Activated CD8-positive, alpha-beta memory T cell treated with anti-CD3 and anti-CD28 coated beads, Interleukin-2, amount 10 ng/mL, durations not matched to agents 7 days and 5 days (primary cell): ENCODE results near the gene ZNF587. TPM values are rescaled to one million over a fixed set of nuclear protein-coding genes. Genes with fewer than 3 reads are reported as not detected.
"Not testable (repeated sequence)": the region's sequence is repeated elsewhere in the genome, so short reads cannot be mapped to it uniquely, and the experiment has no call there.

Experiments
- ATAC-seq: fragments of 150-1000 bp; cut with Tn5 transposase; one replicate; pipeline ENCODE4 v1.10.0; 2021; ENCODE audit warnings: moderate library complexity
- CTCF ChIA-PET: fragments of 350-600 bp; sonication (Branson Sonifier 250); formaldehyde crosslinking; loops from one replicate; lab custom pipeline; 2021; ENCODE audit warnings: antibody characterized with exemption; lab: Charles Lee
- DNase-seq: peaks from one replicate; pipeline ENCODE4 v3.0.0-alpha.2; 2020
- H3K27ac Mint-ChIP-seq: one replicate; pipeline ENCODE4 v1.8.0; 2021; ENCODE audit warnings: mild to moderate bottlenecking, mixed read lengths
- H3K27me3 Mint-ChIP-seq: one replicate; pipeline ENCODE4 v1.8.0; 2021; ENCODE audit warnings: mixed read lengths
- H3K36me3 Mint-ChIP-seq: one replicate; pipeline ENCODE4 v1.8.0; 2021; ENCODE audit warnings: mild to moderate bottlenecking, mixed read lengths
- H3K4me1 Mint-ChIP-seq: one replicate; pipeline ENCODE4 v1.8.0; 2021; ENCODE audit warnings: mixed read lengths
- H3K4me3 Mint-ChIP-seq: one replicate; pipeline ENCODE4 v1.8.0; 2021; ENCODE audit warnings: mild to moderate bottlenecking, moderate library complexity, mixed read lengths
- H3K9me3 Mint-ChIP-seq: one replicate; pipeline ENCODE4 v1.8.0; 2022; ENCODE audit warnings: low read depth, mixed read lengths
- total RNA-seq, 2 experiments: library from RNA; stranded (reverse); gene quantifications; one replicate each; pipeline ENCODE4 v1.2.3, GENCODE V29; 2021

Gene ZNF587
- total RNA-seq, 2 experiments from 2014 or later: 30.8 to 41.2 TPM

DNA sequence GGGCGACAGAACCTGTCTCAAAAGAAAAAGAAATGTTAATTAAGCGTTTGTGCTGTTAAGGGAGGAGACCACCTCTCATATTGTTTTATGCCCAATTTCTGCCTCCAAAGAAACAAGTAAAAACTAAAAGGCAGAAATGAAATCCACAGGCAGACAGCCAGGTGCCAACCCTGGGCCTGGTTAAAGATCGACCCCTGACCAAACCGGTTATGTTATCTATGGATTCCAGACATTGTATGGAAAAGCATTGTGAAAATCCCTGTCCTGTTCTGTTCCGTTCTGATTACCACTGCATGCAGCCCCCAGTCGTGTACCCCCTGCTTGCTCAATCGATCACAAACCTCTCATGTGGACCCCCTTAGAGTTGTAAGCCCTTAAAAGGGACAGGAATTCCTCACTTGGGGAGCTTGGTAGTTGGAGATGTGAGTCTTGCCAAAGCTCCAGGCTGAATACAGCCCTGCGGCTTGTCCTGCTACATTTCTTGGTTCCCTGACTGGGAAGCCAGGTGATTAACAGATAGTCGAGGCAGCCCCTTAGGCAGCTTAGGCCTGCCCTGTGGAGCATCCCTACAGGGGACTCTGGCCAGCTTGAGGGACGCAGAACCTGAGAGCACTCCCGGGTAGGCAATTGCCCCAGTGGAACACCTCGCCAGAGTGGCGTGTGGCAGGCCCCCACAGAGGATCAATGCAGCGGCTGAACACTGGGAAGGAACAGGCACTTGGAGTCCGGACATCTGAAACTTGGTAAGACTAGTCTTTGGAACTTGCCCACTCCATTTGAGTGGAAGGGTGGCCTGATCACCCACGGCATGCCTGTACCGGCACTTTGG lies 34.2 kb upstream of the ZNF587 start:
- ATAC-seq: no peak
- Mint-ChIP-seq H3K4me3 (peak overlapping the region; percentile 90), H3K9me3 (no peaks in the 10 kb centered on the region), H3K27ac (peak overlapping the region; percentile 88), H3K36me3 (peaks cover 17% of the 10 kb centered on the region), H3K27me3 (no peaks in the 10 kb centered on the region), H3K4me1 (peaks cover 47% of the 10 kb centered on the region)
- CTCF ChIA-PET: interaction anchor here (1.2 kb wide), 1 partner anchor 134 kb away, joined by 3 read pairs; the partner anchor contains the start of gene ZNF551
- DNase-seq: no peak

DNA sequence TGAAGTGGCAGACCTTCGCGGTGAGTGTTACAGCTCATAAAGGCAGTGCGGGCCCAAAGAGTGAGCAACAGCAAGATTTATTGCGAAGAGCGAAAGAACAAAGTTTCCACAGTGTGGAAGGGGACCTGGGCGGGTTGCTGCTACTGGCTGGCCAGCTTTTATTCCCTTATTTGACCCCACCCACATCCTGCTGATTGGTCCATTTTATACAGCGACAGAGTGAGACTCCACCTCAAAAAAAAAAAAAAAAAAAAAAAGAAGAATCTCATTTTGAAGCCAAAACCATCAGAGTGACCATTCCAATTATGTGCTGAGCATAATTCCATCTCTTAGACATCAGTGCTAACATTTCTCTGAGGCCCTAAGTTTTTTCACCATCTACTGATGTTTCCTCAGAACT lies 33.0 kb upstream of the ZNF587 start:
- Mint-ChIP-seq H3K27ac (no peak overlapping the region), H3K4me1 (peaks cover 56% of the 10 kb centered on the region), H3K4me3 (no peak overlapping the region), H3K27me3 (no peaks in the 10 kb centered on the region), H3K36me3 (peaks cover 14% of the 10 kb centered on the region), H3K9me3 (no peaks in the 10 kb centered on the region)
- CTCF ChIA-PET: interaction anchor here (0.7 kb wide), 1 partner anchor 53 kb away, joined by 4 read pairs; no protein-coding TSS in a partner anchor
- DNase-seq: no peak
- no peak for ATAC-seq

GRCh38 chr19:57817976-57818375 lies 31.7 kb upstream of the ZNF587 start:
- peaks cover 56% of the 10 kb centered on the region for H3K4me1 Mint-ChIP-seq
- no peak for DNase-seq
- no peak for ATAC-seq
- H3K4me3 Mint-ChIP-seq: no peak overlapping the region
- H3K27me3 Mint-ChIP-seq: no peaks in the 10 kb centered on the region
- CTCF ChIA-PET: no interaction called here
- H3K9me3 Mint-ChIP-seq: no peaks in the 10 kb centered on the region
- H3K27ac Mint-ChIP-seq: no peak overlapping the region
- peaks cover 15% of the 10 kb centered on the region for H3K36me3 Mint-ChIP-seq

DNA sequence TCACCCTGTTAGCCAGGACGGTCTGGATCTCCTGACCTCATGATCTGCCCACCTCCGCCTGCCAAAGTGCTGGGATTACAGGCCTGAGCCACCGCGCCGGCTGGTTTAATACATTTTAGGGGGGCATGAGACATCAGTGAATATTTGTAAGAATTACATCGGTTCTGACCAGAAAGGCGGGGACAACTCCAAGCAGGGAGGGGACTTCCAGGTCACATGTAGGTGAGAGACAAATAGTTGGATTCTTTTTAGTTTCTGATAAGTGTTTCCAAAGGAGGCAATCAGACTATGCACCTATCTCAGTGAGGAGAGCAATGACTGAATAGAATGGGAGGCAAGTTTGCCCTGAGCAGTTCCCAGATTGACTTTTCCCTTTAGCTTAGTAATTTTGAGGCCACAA lies 31.3 kb upstream of the ZNF587 start:
- Mint-ChIP-seq H3K9me3 (no peaks in the 10 kb centered on the region), H3K36me3 (peaks cover 17% of the 10 kb centered on the region), H3K4me3 (peak overlapping the region; percentile 94), H3K27ac (peak overlapping the region; percentile 93), H3K27me3 (no peaks in the 10 kb centered on the region), H3K4me1 (peaks cover 54% of the 10 kb centered on the region)
- DNase-seq (no peak), ATAC-seq (no peak)
- CTCF ChIA-PET: interaction anchor here (0.7 to 1.6 kb wide), 4 partner anchors 22 to 341 kb away, joined by 3 to 4 read pairs (median 3); partner anchors contain the start of genes ZNF551 and ZNF772

DNA sequence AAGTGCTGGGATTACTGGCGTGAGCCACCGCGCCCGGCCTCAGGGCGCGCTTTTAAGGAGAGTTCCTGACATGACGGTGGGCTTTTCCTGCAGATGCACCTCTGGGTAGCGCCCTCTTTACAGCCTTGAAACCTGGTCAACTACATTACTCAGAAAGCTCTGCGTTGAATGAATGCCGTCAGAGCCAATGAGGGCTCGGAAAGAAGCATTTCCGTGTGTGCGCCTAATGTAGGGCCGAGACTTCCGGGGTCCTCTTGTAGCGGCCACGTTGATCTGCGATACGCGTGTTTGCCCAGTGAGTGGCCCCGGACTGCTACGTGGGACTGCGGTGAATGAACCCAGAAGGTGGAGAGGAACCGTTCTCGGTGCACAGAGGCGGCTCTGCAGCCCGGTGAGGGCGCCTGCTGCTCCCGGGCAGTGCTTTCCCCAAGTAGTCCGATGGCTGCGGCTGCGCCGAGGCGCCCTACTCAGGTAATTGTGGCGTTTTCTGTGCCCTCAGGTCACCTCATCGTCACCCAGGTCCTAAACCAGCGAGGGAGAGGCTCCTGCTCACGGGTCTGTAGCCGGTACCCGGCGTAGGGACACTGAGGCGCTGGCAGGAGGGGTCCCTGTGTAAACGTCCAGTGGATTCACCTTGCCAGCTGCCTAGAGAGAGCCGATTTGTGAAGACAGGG lies 30.0 kb upstream of the ZNF587 start:
- Mint-ChIP-seq H3K9me3 (no peaks in the 10 kb centered on the region), H3K4me3 (peak overlapping the region; percentile 94), H3K4me1 (peaks cover 54% of the 10 kb centered on the region), H3K27ac (peak overlapping the region; percentile 93), H3K27me3 (no peaks in the 10 kb centered on the region), H3K36me3 (peaks cover 25% of the 10 kb centered on the region)
- CTCF ChIA-PET: interaction anchor here (0.5 to 1.6 kb wide), 5 partner anchors 8 to 413 kb away, joined by 3 to 5 read pairs (median 4); partner anchors contain the start of genes ZNF417, ZNF551 and ZNF772
- ATAC-seq (peak; percentile 92), DNase-seq (peak; percentile 90)

- Mint-ChIP-seq H3K4me3 (peak overlapping the region; percentile 94), H3K9me3 (no peaks in the 10 kb centered on the region), H3K4me1 (peaks cover 46% of the 10 kb centered on the region), H3K27me3 (no peaks in the 10 kb centered on the region), H3K27ac (peak overlapping the region; percentile 93), H3K36me3 (peaks cover 30% of the 10 kb centered on the region)
- DNase-seq: no peak
- CTCF ChIA-PET: interaction anchor here (0.9 kb wide), 1 partner anchor 9 kb away, joined by 4 read pairs; no protein-coding TSS in a partner anchor
- no peak for ATAC-seq
These were observed 29.1 kb upstream of the ZNF587 start for GRCh38 chr19:57820599-57820998.

DNA sequence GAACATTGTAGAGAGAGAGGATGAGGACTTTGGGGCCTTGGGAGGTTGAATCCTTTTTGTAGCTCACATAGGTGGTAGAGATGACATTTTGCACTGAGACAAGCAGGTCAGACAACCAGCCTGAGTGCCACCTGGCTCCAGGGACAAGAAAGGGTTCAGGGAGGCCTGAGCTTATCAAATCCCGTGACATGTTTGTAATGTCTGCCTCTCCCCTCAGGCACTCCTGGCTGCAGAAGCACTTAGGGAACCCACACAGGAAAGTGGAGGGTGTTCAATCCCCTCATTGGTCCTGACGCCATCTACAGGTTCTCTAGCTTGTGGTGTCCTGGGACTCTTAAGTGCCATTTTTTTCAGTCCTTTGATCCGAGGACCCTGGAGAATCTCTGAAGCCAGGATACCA lies 28.6 kb upstream of the ZNF587 start:
- H3K4me3 Mint-ChIP-seq, ATAC-seq, CTCF ChIA-PET, H3K9me3 Mint-ChIP-seq, H3K27me3 Mint-ChIP-seq, DNase-seq: not testable (repeated sequence)
- Mint-ChIP-seq H3K27ac (peak overlapping the region; percentile 93), H3K36me3 (peaks cover 35% of the 10 kb centered on the region), H3K4me1 (peaks cover 46% of the 10 kb centered on the region)

DNA sequence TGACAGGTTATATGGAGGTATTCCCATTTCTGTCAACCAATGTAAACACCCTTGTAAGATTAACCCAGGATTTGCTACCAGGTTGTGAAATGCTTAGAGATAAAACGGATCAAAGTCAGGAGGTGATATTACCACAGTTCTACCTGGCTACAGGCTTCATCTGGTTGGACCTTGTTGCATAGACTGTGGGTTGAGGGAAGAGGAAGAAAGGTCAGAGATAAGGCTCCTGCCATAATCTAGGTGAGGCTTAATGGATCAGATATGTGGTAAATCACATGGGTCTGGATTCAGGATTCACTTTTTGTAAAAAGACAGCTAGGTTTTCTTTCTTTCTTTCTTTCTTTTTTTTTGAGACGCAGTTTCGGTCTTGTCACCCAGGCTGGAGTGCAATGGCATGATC lies 28.2 kb upstream of the ZNF587 start:
- peaks cover 43% of the 10 kb centered on the region for H3K4me1 Mint-ChIP-seq
- H3K9me3 Mint-ChIP-seq, DNase-seq, H3K27ac Mint-ChIP-seq, CTCF ChIA-PET, H3K27me3 Mint-ChIP-seq, H3K4me3 Mint-ChIP-seq, ATAC-seq: not testable (repeated sequence)
- H3K36me3 Mint-ChIP-seq: peaks cover 39% of the 10 kb centered on the region

- H3K36me3 Mint-ChIP-seq: peaks cover 49% of the 10 kb centered on the region
- peak overlapping the region; percentile 41 for H3K27ac Mint-ChIP-seq
- H3K9me3 Mint-ChIP-seq, DNase-seq, CTCF ChIA-PET, H3K4me3 Mint-ChIP-seq, H3K27me3 Mint-ChIP-seq, ATAC-seq: not testable (repeated sequence)
- peaks cover 44% of the 10 kb centered on the region for H3K4me1 Mint-ChIP-seq
These were observed 26.5 kb upstream of the ZNF587 start for GRCh38 chr19:57823155-57823554.

GRCh38 chr19:57823608-57824007 lies 26.1 kb upstream of the ZNF587 start:
- H3K4me1 Mint-ChIP-seq: peaks cover 41% of the 10 kb centered on the region
- H3K27ac Mint-ChIP-seq, CTCF ChIA-PET, DNase-seq, H3K27me3 Mint-ChIP-seq, H3K4me3 Mint-ChIP-seq, ATAC-seq, H3K9me3 Mint-ChIP-seq: not testable (repeated sequence)
- peaks cover 50% of the 10 kb centered on the region for H3K36me3 Mint-ChIP-seq

DNA sequence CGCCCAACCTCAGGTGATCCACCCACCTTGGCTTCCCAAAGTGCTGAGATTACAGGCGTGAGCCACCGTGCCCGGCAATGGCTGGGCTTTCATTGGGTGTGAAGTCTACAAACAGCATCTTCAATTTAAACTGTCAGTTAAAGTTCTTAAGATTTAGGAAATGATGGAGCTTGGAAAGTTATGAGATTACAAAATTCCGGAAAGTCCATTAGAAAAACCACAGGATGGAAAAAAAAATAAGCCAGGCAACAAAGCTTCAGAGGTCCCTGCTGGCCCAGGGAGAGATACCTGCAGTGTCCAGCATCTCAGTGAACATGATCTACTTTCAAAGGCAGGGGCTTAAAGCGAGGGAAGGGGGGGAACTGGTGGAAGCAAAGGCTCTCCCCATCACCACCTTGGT lies 24.1 kb upstream of the ZNF587 start:
- CTCF ChIA-PET: no interaction called here
- H3K4me1 Mint-ChIP-seq: peaks cover 34% of the 10 kb centered on the region

GRCh38 chr19:57829316-57829715 lies 20.3 kb upstream of the ZNF587 start:
- peaks cover 10% of the 10 kb centered on the region for H3K4me1 Mint-ChIP-seq
- H3K9me3 Mint-ChIP-seq: no peaks in the 10 kb centered on the region
- CTCF ChIA-PET: no interaction called here
- H3K4me3 Mint-ChIP-seq: no peak overlapping the region
- no peaks in the 10 kb centered on the region for H3K27me3 Mint-ChIP-seq
- H3K36me3 Mint-ChIP-seq: peaks cover 54% of the 10 kb centered on the region
- ATAC-seq (no peak), DNase-seq (no peak)
- no peak overlapping the region for H3K27ac Mint-ChIP-seq

More for the DNA sequence above, 24.1 kb upstream of the ZNF587 start:
- Mint-ChIP-seq H3K36me3 (peaks cover 68% of the 10 kb centered on the region), H3K9me3 (no peaks in the 10 kb centered on the region), H3K27ac (no peak overlapping the region), H3K27me3 (no peaks in the 10 kb centered on the region), H3K4me3 (no peak overlapping the region)
- no peak for DNase-seq
- no peak for ATAC-seq

DNA sequence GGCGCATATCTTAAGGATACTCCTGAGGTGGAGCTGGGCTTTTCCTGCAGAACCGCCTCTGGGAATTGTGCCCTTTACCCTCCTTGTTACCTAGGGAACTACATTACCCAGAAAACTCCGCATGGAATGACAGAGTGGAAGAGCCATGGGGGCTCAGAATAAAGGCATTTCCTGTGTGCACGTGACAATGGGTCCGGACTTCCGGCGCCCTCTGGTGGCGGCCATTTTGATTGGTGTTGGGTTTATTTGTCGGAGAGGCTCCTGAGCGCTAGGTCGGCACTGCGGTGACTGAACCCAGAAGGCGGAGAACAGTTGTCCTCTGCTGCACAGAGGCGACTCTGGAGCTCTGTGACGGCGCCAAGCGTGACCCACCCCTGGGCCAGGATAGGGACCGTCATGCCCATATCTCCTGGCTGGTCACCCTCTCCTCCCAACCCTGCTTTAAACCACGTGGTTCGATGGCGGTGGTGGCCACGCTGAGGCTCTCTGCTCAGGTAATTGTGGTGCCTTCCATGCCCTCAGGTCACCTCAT lies 19.5 kb upstream of the ZNF587 start, which contains the start of gene ZNF587B:
ZNF587B (plus strand) TSS at position 229 of the 532 bp plus-strand sequence; CDS start at position 459, 230 bp downstream.
- no peaks in the 10 kb centered on the region for H3K27me3 Mint-ChIP-seq
- no peak for DNase-seq
- ATAC-seq: no peak
- peaks cover 7% of the 10 kb centered on the region for H3K4me1 Mint-ChIP-seq
- no peak within 1 kb of the TSS for H3K27ac Mint-ChIP-seq
- CTCF ChIA-PET: no interaction called here
- H3K9me3 Mint-ChIP-seq: no peaks in the 10 kb centered on the region
- H3K4me3 Mint-ChIP-seq: peak within 1 kb of the TSS; percentile 28
- peaks cover 49% of the 10 kb centered on the region for H3K36me3 Mint-ChIP-seq
